Esophagus (tissue), 2 donors: ENCODE results near the gene LRRC71. TPM values are rescaled to one million over a fixed set of nuclear protein-coding genes. Genes with fewer than 3 reads are reported as not detected.

Experiments used
- H3K27ac ChIP-seq, 2 donors: one replicate each; pipeline ENCODE4 v1.5.1; 2013; ENCODE audit warnings: low read depth in 2 of 2, mild to moderate bottlenecking in 2 of 2, inconsistent platforms in 1 of 2, low read length in 1 of 2, moderate library complexity in 1 of 2
- H3K27me3 ChIP-seq, 2 donors: one replicate each; pipeline ENCODE4 v1.6.1; 2013; ENCODE audit warnings: low read length in 2 of 2, control low read depth in 1 of 2, mild to moderate bottlenecking in 1 of 2; ENCODE audit not compliant: insufficient read depth in 2 of 2, control insufficient read depth in 1 of 2
- H3K36me3 ChIP-seq, 2 donors: one replicate each; pipeline ENCODE4 v1.6.1; 2013; ENCODE audit warnings: low read length in 1 of 2; ENCODE audit not compliant: control insufficient read depth in 2 of 2, insufficient read depth in 2 of 2
- H3K4me1 ChIP-seq, 2 donors: one replicate each; pipeline ENCODE4 v1.6.1; 2013; ENCODE audit warnings: low read length in 1 of 2; ENCODE audit not compliant: control insufficient read depth in 2 of 2, insufficient read depth in 2 of 2
- H3K4me3 ChIP-seq, 2 donors: one replicate each; pipeline ENCODE4 v1.5.1; 2013; ENCODE audit warnings: low read length in 2 of 2, mild to moderate bottlenecking in 2 of 2, low read depth in 1 of 2, moderate library complexity in 1 of 2
- H3K9me3 ChIP-seq, 2 donors: one replicate each; pipeline ENCODE4 v1.6.1; 2013; ENCODE audit warnings: mild to moderate bottlenecking in 2 of 2, low read depth in 1 of 2, low read length in 1 of 2, moderate library complexity in 1 of 2; ENCODE audit not compliant: control insufficient read depth in 2 of 2, insufficient read depth in 1 of 2
- WGBS, 2 donors: extraction: QIAGEN DNeasy Blood & Tissue Kit; methylation state at CpG; one replicate each; pipeline ENCODE4 v1.1.7; 2013; 5-methylcytosine and 5-hydroxymethylcytosine counted together
- polyA plus RNA-seq, 2 donors: library from polyadenylated mRNA; stranded (reverse); fragments of 200-250 nt; gene quantifications; one replicate each; pipeline ENCODE4 v1.2.3, GENCODE V29; 2013
- donor health status: healthy with polysubstance abuse.
- donor health status: Bipolar disorder and iron deficiency.

Gene LRRC71
- polyA plus RNA-seq, 2 donors, result 0.04 TPM; not detected in 1

DNA sequence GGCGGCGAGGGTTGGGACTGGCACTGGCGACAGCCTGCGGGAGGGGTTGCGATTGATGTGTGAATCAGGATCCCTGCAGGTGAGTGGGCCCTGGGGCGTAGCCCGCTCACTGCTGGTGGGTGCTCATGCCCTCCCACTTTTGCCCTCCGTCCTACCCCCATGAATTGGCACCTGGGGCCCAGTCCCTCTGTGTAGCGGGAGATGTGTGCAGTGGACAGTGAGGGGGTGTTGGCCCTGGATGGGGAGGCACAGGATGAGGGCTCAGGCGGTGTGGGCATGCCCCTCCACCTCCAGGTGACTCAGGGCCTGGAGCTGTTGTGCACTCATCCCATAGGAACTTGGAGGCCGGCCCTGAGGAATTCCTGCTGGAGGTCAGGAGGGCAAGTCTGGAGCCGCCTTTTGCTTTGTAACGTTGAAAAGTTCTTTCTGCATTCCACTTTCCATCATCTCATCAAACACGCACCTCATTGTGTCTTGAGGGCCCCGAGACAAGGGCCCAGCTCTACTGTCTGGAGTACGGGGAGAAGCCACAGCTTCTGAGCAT is 23.9 kb upstream of the LRRC71 start:
- Histone ChIP-seq H3K36me3 (no peaks in the 10 kb centered on the region), H3K27me3 (no peaks in the 10 kb centered on the region), H3K27ac (peak overlapping the region; percentile 30 to 43), H3K4me1 (peaks cover 0 to 7% of the 10 kb centered on the region in 2 donors), H3K9me3 (no peaks in the 10 kb centered on the region), H3K4me3 (no peak overlapping the region)
- 58 to 77% methylated on average over 16 of the region's 16 CpGs for WGBS, 2 donors

DNA sequence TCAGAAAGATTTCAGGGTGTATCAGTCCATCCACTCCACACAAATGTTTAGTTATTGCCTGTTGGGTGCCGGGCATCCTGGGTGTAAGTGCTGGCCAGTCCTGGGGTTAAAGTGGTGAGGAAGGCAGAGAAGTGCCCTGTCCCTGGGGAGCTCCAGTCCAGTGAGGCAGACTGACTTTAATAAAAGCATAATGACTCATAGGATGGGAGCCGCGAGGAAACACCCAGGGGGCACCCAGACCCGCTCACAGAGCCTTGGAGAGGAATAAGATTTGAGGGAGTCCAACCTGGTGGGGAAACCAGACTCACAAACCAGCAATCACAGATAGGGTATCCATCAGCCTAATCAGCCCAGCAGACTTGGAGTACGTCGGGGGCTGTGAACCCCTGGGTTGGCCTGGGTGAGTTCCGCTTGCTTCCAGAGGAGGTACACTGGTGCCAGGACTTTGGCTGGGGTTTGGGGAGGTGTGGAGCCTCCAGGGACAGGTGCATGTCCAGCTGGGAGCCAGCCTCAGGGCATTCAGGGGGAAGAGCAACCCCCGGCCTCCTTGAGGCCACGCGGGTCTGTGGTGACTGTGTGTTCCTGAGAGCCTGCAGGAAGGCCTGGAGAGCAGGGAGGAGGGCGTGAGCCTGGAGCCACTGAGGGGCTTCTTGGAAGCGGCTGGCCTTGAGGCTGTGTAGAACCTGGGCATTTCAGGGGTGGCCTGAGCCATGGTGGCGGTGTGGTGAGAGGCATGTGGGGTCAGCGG is 23.2 kb upstream of the LRRC71 start:
- Histone ChIP-seq H3K4me1 (peaks cover 0 to 10% of the 10 kb centered on the region in 2 donors), H3K4me3 (no peak overlapping the region), H3K36me3 (no peaks in the 10 kb centered on the region), H3K27me3 (no peaks in the 10 kb centered on the region), H3K27ac (peak overlapping the region; percentile 30 to 43), H3K9me3 (no peaks in the 10 kb centered on the region)
- WGBS, 2 donors, result 70 to 77% methylated on average over 14 of the region's 14 CpGs

DNA sequence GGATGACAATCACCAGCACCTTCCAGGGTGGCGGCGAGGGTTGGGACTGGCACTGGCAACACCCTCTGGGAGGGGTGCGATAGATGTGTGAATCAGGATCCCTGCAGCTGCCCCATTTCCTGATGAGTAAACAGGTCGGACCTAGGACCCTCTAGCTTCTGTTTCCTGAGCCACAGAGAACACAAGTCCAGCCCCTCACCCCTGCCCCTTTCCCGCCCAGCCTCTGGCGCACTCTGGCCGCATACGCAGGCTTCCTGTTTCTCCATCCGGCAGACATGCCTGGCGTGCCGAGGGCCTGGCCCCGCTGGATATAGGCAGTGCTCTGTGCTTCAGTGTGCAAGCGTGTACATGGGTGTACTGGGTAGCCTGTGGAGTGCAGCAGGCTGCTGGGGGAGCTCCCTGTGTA is 22.3 kb upstream of the LRRC71 start:
- Histone ChIP-seq H3K4me1 (peaks cover 0 to 11% of the 10 kb centered on the region in 2 donors), H3K4me3 (no peak overlapping the region), H3K27ac (no peak overlapping the region), H3K36me3 (no peaks in the 10 kb centered on the region), H3K27me3 (no peaks in the 10 kb centered on the region), H3K9me3 (no peaks in the 10 kb centered on the region)
- WGBS, 2 donors, result 29 to 58% methylated on average over 11 to 13 of the region's 13 CpGs

DNA sequence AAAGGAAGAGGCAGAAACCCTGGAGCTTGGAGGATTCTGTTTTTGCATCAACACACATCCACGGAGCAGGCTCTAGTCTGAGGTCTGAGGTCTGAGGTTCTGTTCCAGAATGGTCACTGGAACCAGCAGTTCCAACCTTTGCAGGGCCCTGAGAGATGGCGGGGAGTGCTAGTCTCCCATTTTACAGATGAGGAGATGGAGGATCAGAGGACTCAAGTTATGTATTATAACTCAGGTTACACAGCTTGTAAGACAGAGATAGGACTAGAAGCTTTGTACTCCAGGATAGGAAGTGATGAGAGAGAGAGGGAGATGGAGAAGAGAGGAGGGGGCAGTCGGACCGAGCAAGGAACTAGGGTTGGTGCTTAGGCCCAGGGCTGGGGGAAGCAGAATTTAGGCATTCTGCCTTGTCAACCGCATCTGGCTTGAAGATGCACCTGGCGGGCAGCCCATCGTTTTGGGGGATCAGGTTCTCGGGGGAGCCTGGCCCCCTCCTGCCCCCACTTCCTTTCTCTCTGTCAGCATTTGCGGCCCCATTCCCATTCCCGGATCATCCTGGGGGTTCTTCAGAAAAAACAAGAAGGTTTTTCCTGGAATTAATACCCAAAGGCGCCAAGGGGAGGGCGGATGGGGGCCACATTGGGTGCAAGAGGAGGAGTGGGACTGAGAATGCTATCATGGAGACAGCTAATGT is 21.3 kb upstream of the LRRC71 start:
- WGBS, 2 donors, result 76 to 81% methylated on average over 12 of the region's 12 CpGs
- Histone ChIP-seq H3K36me3 (no peaks in the 10 kb centered on the region), H3K4me3 (no peak overlapping the region), H3K9me3 (no peaks in the 10 kb centered on the region), H3K27me3 (no peaks in the 10 kb centered on the region), H3K4me1 (peaks cover 0 to 13% of the 10 kb centered on the region in 2 donors), H3K27ac (no peak overlapping the region)

DNA sequence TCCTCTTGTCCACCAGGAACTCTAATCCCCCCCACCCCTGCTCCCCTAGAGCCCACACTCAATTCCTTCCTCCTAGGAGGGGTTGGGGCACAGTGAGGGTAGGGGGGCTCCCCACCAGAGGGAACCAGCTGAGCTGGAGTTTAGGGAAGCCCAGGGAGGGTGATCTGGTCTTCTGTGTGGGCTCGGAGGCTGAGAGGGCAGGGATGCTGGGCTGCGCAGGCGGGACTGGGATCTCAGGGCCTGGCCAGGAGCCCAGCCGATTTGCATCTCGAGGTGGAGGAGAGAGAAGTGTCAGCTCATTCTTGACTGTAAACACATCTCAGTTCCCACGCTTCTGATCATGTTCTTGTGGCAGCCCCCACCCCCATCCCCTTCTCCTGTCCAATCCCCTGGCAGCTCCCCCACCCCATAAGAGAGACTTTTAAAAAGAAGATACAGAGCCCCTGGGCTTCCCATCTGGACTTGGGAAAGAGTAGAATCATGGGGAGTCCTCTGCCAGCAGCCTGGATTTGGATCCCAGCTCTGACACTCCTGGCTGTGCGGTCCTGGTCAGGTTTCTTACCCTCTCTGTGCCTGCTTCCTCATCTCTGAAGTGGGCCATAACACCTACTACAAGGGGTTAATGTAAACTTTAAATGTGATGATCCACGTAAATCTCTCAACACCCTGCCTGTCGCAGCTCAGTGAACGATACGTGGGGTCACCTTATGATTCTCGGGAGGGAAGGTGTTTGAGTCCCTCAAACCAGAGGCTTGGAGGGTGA is 20.3 kb upstream of the LRRC71 start:
- Histone ChIP-seq H3K4me1 (peaks cover 0 to 13% of the 10 kb centered on the region in 2 donors), H3K4me3 (no peak overlapping the region), H3K9me3 (no peaks in the 10 kb centered on the region), H3K36me3 (no peaks in the 10 kb centered on the region), H3K27ac (no peak overlapping the region), H3K27me3 (no peaks in the 10 kb centered on the region)
- 57 to 65% methylated on average over 12 of the region's 12 CpGs for WGBS, 2 donors

DNA sequence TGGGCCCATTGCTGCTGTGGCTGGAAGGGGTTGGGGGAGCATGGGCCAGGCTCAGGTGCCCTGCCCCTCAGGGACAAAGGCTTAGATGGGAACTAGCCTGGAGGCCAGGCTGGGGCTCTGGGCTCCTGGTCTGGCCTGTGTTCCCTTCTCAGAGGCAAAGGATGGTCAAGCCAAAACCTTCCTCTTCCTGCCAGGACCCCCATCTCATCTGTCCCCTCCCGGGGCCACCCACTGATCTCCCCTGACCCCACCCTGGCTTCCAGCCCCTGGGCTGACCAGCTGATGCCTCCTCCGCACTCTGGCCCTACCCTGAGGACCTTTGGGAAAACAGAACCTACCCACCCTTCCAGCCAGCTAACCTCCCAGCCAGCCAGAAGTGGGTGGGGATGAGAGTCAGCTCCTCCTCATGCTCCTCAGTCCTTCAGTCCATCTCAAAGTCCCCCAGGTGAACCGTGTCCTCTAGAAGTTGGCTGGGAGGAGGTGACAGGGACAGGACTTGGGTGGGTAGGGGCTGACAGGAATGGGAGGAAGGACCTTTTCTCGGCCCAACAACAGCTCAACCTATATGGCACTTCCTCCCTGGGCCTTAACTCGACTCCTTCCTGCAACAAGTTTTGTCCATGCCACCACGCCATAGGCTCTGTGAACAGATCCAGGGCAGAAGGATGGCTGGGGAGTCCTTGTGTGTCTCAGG is 19.4 kb upstream of the LRRC71 start:
- Histone ChIP-seq H3K36me3 (no peaks in the 10 kb centered on the region), H3K27ac (no peak overlapping the region), H3K27me3 (no peaks in the 10 kb centered on the region), H3K4me3 (no peak overlapping the region), H3K9me3 (no peaks in the 10 kb centered on the region), H3K4me1 (peaks cover 0 to 13% of the 10 kb centered on the region in 2 donors)
- WGBS, 2 donors, result 60 to 77% methylated on average over 6 of the region's 6 CpGs

DNA sequence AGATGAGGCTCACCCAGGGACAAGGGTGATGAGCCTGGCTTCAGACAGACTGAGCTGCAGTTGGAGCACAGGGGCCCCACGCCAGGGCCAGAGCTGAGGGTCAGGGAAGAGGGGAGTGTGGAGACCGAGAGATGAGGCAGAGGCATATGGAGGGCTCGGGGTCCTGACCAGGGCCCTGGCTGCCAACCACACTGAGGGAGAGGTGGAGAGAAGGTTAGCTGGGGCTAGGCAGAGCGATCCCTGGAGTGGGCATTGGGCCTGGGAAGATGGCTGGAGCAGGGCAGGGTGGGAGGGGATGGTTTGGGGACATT is 18.9 kb upstream of the LRRC71 start:
- Histone ChIP-seq H3K36me3 (no peaks in the 10 kb centered on the region), H3K27me3 (no peaks in the 10 kb centered on the region), H3K27ac (no peak overlapping the region), H3K9me3 (no peaks in the 10 kb centered on the region), H3K4me1 (peaks cover 0 to 10% of the 10 kb centered on the region in 2 donors), H3K4me3 (no peak overlapping the region)
- 83 to 88% methylated on average over 4 of the region's 4 CpGs for WGBS, 2 donors

DNA sequence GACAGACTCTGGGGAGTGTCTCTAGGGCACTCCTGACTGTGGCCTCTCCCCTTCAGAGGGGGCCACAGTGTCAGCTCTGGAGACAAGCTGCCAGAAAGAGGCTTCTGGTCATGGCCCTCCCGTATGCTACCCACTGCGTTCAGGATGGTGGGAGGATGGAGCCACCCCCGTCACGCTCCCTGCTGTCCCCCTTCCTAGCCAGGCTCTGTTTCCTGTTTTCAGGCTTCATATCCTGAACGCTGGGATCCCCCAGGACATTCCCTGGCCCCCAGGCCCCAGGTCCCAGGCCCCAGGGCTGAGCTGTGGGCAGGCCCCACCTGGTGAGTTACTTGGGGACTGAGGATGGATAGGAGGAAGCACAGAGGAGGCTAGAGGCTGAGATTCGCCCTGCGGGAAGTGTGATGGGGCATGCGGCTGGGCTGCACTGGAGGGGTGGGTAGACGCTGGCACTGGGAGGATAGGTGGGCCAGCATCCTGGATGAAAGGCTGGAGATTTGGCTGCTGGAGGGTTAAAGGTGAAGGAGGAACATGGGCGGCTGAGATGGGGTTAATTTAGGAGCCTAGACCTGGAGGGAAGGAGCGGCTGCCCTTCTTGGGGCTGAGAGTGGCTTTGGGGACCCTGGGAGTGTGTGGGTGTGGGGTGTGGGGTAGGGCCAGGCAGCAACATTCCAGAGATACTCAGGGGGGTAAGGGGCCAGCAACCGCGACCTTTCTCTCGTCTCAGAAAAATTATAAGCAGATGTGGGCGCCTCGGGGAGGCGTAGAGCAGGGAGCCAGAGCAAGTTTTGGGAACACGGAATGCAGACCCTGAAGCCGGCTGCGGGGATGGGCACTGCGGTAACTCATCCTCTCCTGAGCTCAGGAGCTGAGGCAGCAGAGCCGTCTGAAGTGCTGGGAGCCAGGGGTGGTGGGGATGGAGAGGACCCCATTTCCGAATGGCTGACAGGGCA is 18.2 kb upstream of the LRRC71 start:
- WGBS, 2 donors, result 68 to 71% methylated on average over 22 of the region's 23 CpGs
- no peak overlapping the region for H3K27ac ChIP-seq
- no peaks in the 10 kb centered on the region for H3K9me3 ChIP-seq
- H3K4me3 ChIP-seq, result no peak overlapping the region
- no peaks in the 10 kb centered on the region for H3K27me3 ChIP-seq
- H3K4me1 ChIP-seq, result peaks cover 0 to 7% of the 10 kb centered on the region in 2 donors
- no peaks in the 10 kb centered on the region for H3K36me3 ChIP-seq
